Mesothelial cell of epicardium (in vitro differentiated cells): ENCODE measurements around the gene ANKRD39. TPM values are rescaled to one million over a fixed set of nuclear protein-coding genes. Genes with fewer than 3 reads are reported as not detected.
"Not testable (repeated sequence)": the region's sequence is repeated elsewhere in the genome, so short reads cannot be mapped to it uniquely, and the experiment has no call there.

Experiments
- DNase-seq, 2 experiments: peaks; one replicate each; pipeline ENCODE4 v3.0.0; 2021; ENCODE audit warnings: low spot score in 2 of 2; ENCODE audit not compliant: unreplicated experiment in 2 of 2
- H3K27ac Mint-ChIP-seq: 2 replicates; pipeline ENCODE4 v1.8.0; 2021; ENCODE audit warnings: mixed read lengths
- H3K27me3 Mint-ChIP-seq: 2 replicates; pipeline ENCODE4 v1.8.0; 2021; ENCODE audit warnings: low read depth, mixed read lengths
- H3K36me3 Mint-ChIP-seq: 2 replicates; pipeline ENCODE4 v1.8.0; 2021; ENCODE audit warnings: mixed read lengths
- H3K4me1 Mint-ChIP-seq: 2 replicates; pipeline ENCODE4 v1.8.0; 2021; ENCODE audit warnings: mixed read lengths
- H3K4me3 Mint-ChIP-seq: 2 replicates; pipeline ENCODE4 v1.8.0; 2021; ENCODE audit warnings: mild to moderate bottlenecking, moderate library complexity, mixed read lengths
- H3K9me3 Mint-ChIP-seq: 2 replicates; pipeline ENCODE4 v1.8.0; 2021; ENCODE audit warnings: mixed read lengths
- CTCF ChIP-seq: fragments of 200-600 bp; sonication (generic); IDR thresholded peaks from one replicate; pipeline ENCODE4 v1.5.0; 2021; ENCODE audit warnings: antibody characterized with exemption; ENCODE audit not compliant: unreplicated experiment
- total RNA-seq: library from RNA; stranded (reverse); gene quantifications from 3 replicates; pipeline ENCODE4 v1.2.1, GENCODE V29; 2021

The ANKRD39 gene
- total RNA-seq, 1 donor from 2014 or later, result 17.4 TPM

- no peaks in the 10 kb centered on the region for H3K9me3 Mint-ChIP-seq
- DNase-seq, result no peak
- H3K36me3 Mint-ChIP-seq, result no peaks in the 10 kb centered on the region
- H3K27ac Mint-ChIP-seq, result peak overlapping the region; percentile 91
- H3K4me1 Mint-ChIP-seq, result peaks cover 61% of the 10 kb centered on the region
- H3K4me3 Mint-ChIP-seq, result no peak overlapping the region
- no peaks in the 10 kb centered on the region for H3K27me3 Mint-ChIP-seq
- TF ChIP-seq CTCF, result no peak
Observed at GRCh38 chr2:96890252-96890651, 32.4 kb upstream of the ANKRD39 start.

- H3K27ac Mint-ChIP-seq, H3K4me3 Mint-ChIP-seq, H3K9me3 Mint-ChIP-seq, H3K27me3 Mint-ChIP-seq, H3K36me3 Mint-ChIP-seq, DNase-seq: not testable (repeated sequence)
- peaks cover 64% of the 10 kb centered on the region for H3K4me1 Mint-ChIP-seq
Observed at GRCh38 chr2:96889502-96889901, 31.7 kb upstream of the ANKRD39 start.

DNA sequence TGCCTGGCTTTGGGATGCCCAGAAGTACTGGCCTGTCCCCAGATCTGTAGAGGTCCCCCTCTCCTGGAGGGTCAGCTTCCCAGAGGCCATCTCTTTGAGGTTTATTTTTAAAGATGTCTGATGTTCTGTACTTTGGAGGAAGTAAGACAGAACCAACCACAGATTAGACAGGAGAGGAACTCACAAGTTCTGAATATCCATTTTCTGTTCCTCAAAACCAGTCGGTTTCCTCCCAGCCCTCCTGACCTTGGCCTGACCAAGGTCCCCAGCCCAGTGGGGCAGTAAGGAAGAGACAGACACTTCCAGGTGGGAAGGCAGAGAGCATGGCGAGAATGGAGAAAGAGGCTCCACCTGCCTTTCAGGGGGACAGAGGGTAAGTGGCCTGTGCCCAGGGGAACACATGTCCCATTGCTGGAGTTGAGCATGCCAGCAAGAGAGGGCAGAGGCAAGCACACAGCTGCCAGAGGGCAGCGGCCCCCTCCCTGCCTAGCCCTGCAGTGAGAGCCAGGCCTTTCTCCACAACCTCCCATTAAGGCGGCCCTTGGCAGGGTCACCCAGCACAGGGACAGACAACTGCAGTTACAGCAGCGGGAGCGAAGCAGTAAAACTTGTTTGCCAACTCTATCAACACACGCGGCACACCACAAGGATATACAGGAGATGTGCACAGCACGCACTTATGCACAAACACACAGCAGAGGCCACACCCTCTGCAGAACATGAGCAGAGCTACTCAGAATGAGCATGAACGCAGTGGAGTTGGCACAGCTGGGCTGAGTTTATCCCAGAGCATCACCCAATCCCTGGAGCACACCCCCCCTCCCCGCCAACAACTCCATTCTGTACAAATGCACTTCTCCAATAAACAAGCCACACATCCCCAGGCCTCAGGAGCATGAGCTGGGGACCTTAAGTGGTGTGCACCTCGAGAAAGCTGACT lies 30.5 kb upstream of the ANKRD39 start:
- no peak overlapping the region for H3K4me3 Mint-ChIP-seq
- H3K36me3 Mint-ChIP-seq, result no peaks in the 10 kb centered on the region
- peak overlapping the region; percentile 95 for H3K27ac Mint-ChIP-seq
- H3K27me3 Mint-ChIP-seq, result no peaks in the 10 kb centered on the region
- no peaks in the 10 kb centered on the region for H3K9me3 Mint-ChIP-seq
- DNase-seq, result peak in 1 of 2 experiments; percentile 57
- peaks cover 68% of the 10 kb centered on the region for H3K4me1 Mint-ChIP-seq
- no peak for TF ChIP-seq CTCF

- Mint-ChIP-seq H3K27ac (peak overlapping the region; percentile 95), H3K4me3 (no peak overlapping the region)
- no peak for DNase-seq
Observed at GRCh38 chr2:96887493-96888012, 29.7 kb upstream of the ANKRD39 start.

DNA sequence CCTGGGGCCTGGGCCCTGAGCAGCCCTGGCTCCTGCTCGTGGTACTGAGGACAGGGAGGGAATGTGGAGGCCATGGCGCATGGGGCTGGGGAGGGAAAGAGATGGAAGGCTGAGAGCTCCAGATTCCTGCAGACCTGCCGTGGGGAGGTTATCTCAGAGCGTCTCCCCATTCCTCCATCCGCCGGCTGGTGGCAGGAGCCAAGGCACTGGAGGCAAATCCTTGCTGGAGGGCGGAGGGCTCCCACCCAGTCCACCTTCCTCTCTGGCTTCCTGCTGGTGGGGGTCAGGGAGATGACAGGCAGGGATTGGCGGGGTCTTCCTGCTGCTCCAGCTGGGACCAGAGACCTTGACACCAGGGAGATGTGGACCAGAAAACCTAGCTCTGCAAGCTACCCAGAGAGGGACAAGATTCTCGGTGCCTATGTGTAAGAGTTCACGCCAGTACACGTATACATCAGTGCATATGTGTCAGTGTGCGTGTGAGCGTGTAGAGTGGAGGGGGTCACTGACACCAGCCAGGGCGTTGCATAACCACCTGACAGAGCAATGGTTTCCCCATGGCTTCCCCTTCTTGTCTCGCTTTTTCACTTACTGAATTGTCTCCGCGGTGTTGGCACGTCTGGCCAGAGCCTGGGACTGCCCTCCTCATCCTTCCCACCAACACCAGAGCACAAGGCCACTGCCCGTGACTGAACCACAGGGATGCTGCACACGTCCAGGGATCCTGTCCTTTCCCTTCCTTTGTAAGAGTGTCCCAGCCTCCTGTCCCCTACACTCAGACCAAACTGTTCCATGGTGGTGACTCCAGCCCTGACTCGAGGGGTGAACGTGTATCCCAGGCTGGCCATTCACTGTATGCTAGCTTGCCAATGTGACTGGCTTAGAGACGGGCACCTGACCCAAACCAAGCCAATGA lies 27.9 kb upstream of the ANKRD39 start:
- H3K27me3 Mint-ChIP-seq, result no peaks in the 10 kb centered on the region
- no peaks in the 10 kb centered on the region for H3K36me3 Mint-ChIP-seq
- no peak for TF ChIP-seq CTCF
- peaks cover 67% of the 10 kb centered on the region for H3K4me1 Mint-ChIP-seq
- no peak overlapping the region for H3K27ac Mint-ChIP-seq
- no peaks in the 10 kb centered on the region for H3K9me3 Mint-ChIP-seq
- DNase-seq, result no peak
- H3K4me3 Mint-ChIP-seq, result no peak overlapping the region

More at GRCh38 chr2:96887493-96888012, 29.7 kb upstream of the ANKRD39 start:
- Mint-ChIP-seq H3K4me1 (peaks cover 65% of the 10 kb centered on the region), H3K9me3 (no peaks in the 10 kb centered on the region), H3K36me3 (no peaks in the 10 kb centered on the region), H3K27me3 (no peaks in the 10 kb centered on the region)
- no peak for TF ChIP-seq CTCF
